SK-N-SH treated with all-trans-retinoic acid at 6 μM for 48 hours (cell line): ENCODE measurements around the gene ESPNL.

Source experiments
- ATAC-seq: fragments of 200-7000 bp; cut with Tn5 transposase; 3 replicates; pipeline ENCODE4 v1.9.1; 2020; ENCODE audit warnings: mild to moderate bottlenecking, moderate library complexity
- ARNTL ChIP-seq: fragments of 450-650 bp; formaldehyde crosslinking; IDR thresholded peaks from 2 replicates; pipeline ENCODE4 v1.5.0; 2020; ENCODE audit warnings: low read depth, mild to moderate bottlenecking, moderate library complexity, borderline replicate concordance
- BACH2 ChIP-seq: fragments of 250-450 bp; sonication (Bioruptor Pico); IDR thresholded peaks from 2 replicates; pipeline ENCODE4 v1.9.0; 2021; ENCODE audit warnings: mild to moderate bottlenecking, borderline replicate concordance
- CSDC2 ChIP-seq: fragments of 250-450 bp; sonication (Bioruptor Pico); IDR thresholded peaks from 2 replicates; pipeline ENCODE4 v1.5.0; 2020; ENCODE audit warnings: mild to moderate bottlenecking, moderate library complexity
- ESRRG ChIP-seq: fragments of 250-450 bp; sonication (Bioruptor Pico); IDR thresholded peaks from 2 replicates; pipeline ENCODE4 v1.6.1; 2021; ENCODE audit warnings: mild to moderate bottlenecking
- ISL1 ChIP-seq: fragments of 250-450 bp; sonication (Bioruptor Pico); IDR thresholded peaks from 2 replicates; pipeline ENCODE4 v2.1.2; 2022; ENCODE audit warnings: mild to moderate bottlenecking, moderate library complexity
- OSR1 ChIP-seq: fragments of 250-450 bp; sonication (Bioruptor Pico); IDR thresholded peaks from 2 replicates; pipeline ENCODE4 v1.8.0; 2022; ENCODE audit warnings: moderate library complexity, mild to moderate bottlenecking, inconsistent platforms
- PPARA ChIP-seq: fragments of 250-450 bp; sonication (Bioruptor Pico); IDR thresholded peaks from 2 replicates; pipeline ENCODE4 v1.5.0; 2020; ENCODE audit warnings: mild to moderate bottlenecking, borderline replicate concordance
- RARB ChIP-seq: fragments of 250-450 bp; sonication (Bioruptor Pico); IDR thresholded peaks from 2 replicates; pipeline ENCODE4 v1.8.0; 2021; ENCODE audit warnings: mild to moderate bottlenecking, moderate library complexity
- SNAI2 ChIP-seq: fragments of 250-450 bp; sonication (Bioruptor Pico); IDR thresholded peaks from 2 replicates; pipeline ENCODE4 v1.5.0; 2020; ENCODE audit warnings: mild to moderate bottlenecking, moderate library complexity
- TCF4 ChIP-seq: fragments of 250-450 bp; sonication (Bioruptor Pico); IDR thresholded peaks from 2 replicates; pipeline ENCODE4 v1.8.0; 2021; ENCODE audit warnings: mild to moderate bottlenecking, moderate library complexity, borderline replicate concordance
- TOX ChIP-seq: fragments of 250-450 bp; sonication (Bioruptor Pico); IDR thresholded peaks from 2 replicates; pipeline ENCODE4 v1.8.0; 2021; ENCODE audit warnings: mild to moderate bottlenecking, moderate library complexity, borderline replicate concordance
- ZFP3 ChIP-seq: fragments of 250-450 bp; sonication (Bioruptor Pico); IDR thresholded peaks from 2 replicates; pipeline ENCODE4 v1.5.0; 2020; ENCODE audit warnings: mild to moderate bottlenecking, moderate library complexity
- ZFP30 ChIP-seq: fragments of 450-650 bp; formaldehyde crosslinking; IDR thresholded peaks from 2 replicates; pipeline ENCODE4 v1.5.0; 2022; ENCODE audit warnings: mild to moderate bottlenecking, moderate library complexity
- ZNF565 ChIP-seq: fragments of 450-650 bp; formaldehyde crosslinking; conservative IDR thresholded peaks from 2 replicates; pipeline ENCODE4 v1.5.0; 2020; ENCODE audit warnings: low read depth, mild to moderate bottlenecking, moderate library complexity
- ZNF70 ChIP-seq: fragments of 450-650 bp; formaldehyde crosslinking; IDR thresholded peaks from 2 replicates; pipeline ENCODE4 v1.5.0; 2020; ENCODE audit warnings: mild to moderate bottlenecking, moderate library complexity
- ZNF8 ChIP-seq: fragments of 450-650 bp; formaldehyde crosslinking; IDR thresholded peaks from 2 replicates; pipeline ENCODE4 v1.5.0; 2020; ENCODE audit warnings: mild to moderate bottlenecking, moderate library complexity
- TF ChIP-seq, protein P1 (sequence below): fragments of 250-450 bp; sonication (Bioruptor Pico); IDR thresholded peaks from 2 replicates; pipeline ENCODE4 v1.8.0; 2021; ENCODE audit warnings: low read depth, mild to moderate bottlenecking, moderate library complexity, borderline replicate concordance
- TF ChIP-seq, protein P2 (sequence below): fragments of 250-450 bp; sonication (Bioruptor Pico); IDR thresholded peaks from 2 replicates; pipeline ENCODE4 v1.5.0; 2020; ENCODE audit warnings: mild to moderate bottlenecking, moderate library complexity
- TF ChIP-seq, protein P3 (sequence below): fragments of 250-450 bp; sonication (Bioruptor Pico); IDR thresholded peaks from 2 replicates; pipeline ENCODE4 v1.8.0; 2020; ENCODE audit warnings: mild to moderate bottlenecking, moderate library complexity, borderline replicate concordance
- TF ChIP-seq, protein P4 (sequence below): fragments of 250-450 bp; sonication (Bioruptor Pico); IDR thresholded peaks from 2 replicates; pipeline ENCODE4 v1.5.1; 2021; ENCODE audit warnings: mild to moderate bottlenecking, moderate library complexity
- TF ChIP-seq, protein P5 (sequence below): fragments of 250-450 bp; sonication (Bioruptor Pico); IDR thresholded peaks from 2 replicates; pipeline ENCODE4 v1.5.1; 2020; ENCODE audit warnings: low read depth, mild to moderate bottlenecking, moderate library complexity

The ESPNL gene

DNA sequence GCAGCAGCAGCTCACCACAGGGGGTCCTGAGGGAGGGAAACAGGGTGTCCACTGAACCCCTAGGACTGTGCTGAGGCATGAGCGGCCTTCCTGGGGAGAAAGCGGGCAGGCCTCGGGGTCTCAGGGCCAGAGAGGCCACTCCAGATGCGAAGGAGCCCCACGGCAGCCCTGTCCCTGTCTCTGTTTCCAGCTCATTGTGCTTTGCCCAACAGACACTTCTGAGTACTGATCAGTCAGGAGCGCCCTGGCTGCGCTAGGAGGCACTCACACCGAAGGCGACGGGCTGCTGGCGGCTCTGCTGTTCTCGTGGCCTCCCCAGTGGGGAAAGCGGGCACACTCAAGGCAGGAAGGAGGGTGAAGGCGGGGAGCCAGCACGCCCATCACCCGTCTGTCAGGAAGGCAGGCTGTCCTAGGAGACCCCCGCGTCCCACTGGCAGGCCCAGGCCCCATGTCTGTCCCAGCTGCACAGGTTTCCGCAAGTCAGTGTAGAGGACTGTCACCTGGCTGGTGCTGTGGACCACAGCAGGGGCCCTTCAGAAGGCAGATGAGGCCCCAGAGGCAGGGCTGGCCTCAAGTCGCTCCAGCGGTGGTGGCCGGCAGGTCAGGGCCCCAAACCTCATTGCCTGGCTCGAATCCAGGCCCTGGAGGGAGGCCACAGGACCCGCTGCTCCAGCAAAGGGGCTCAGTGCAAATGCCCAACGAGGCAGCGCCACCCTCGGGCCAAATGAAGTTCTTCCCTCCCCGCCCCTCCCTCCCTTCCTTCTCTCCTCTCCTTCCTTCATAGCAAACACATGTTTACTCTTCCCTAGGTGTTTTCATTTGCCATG lies 6.8 kb downstream of the ESPNL start (continued):
- no peak for TF ChIP-seq ZNF8
- TF ChIP-seq CSDC2 (CRISPR knock-in tag), result no peak
- TF ChIP-seq OSR1 (CRISPR knock-in tag), result no peak
- TF ChIP-seq BACH2 (CRISPR knock-in tag), result no peak
- TF ChIP-seq ZFP30 (CRISPR knock-in tag), result no peak
- TF ChIP-seq TOX (CRISPR knock-in tag), result no peak
- no peak for TF ChIP-seq SNAI2 (CRISPR knock-in tag)
- TF ChIP-seq PPARA (CRISPR knock-in tag), result no peak

DNA sequence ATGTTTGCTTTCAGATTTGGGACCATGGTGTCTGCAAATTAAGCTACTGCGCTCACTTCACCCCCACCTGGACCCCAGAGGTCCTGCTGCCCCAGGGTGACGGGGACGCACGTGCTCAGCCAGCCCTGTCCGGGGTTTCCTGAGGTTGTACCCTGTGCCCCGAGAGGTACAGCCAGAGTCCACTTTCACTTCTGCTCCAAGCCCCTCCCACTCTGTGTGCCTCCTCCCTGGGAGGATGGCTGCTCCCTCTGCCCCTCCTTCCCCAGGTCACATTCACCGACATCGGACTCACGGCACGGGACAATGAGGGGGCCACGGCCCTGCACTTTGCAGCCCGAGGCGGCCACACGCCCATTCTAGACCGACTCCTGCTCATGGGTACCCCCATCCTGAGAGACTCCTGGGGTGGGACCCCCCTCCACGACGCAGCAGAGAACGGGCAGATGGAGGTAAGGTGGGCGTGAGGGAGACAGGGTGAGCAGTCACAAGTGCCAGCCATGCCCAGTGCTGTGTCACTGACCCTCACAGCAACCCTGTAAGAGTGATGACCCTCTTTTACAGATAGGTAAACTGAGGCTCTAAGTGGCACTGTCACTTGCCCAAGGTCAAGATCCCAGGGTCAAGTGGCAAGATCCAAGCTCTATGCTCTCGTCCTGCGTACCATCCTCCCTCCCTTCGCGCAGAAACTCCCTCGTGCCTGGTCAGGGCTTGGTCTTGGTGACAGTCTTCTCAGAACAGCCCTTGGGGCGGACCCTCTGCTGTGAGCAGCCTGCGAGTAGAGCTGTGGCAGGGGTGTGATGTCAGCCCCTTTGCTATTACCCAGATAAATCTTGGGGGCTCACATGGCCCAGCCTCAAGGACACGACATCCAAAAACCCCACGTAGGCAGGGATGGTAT lies 7.6 kb downstream of the ESPNL start:
- TF ChIP-seq, protein P1, sequence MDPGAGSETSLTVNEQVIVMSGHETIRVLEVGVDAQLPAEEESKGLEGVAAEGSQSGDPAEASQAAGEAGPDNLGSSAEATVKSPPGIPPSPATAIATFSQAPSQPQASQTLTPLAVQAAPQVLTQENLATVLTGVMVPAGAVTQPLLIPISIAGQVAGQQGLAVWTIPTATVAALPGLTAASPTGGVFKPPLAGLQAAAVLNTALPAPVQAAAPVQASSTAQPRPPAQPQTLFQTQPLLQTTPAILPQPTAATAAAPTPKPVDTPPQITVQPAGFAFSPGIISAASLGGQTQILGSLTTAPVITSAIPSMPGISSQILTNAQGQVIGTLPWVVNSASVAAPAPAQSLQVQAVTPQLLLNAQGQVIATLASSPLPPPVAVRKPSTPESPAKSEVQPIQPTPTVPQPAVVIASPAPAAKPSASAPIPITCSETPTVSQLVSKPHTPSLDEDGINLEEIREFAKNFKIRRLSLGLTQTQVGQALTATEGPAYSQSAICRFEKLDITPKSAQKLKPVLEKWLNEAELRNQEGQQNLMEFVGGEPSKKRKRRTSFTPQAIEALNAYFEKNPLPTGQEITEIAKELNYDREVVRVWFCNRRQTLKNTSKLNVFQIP, result no peak
- no peak for TF ChIP-seq ZFP30 (CRISPR knock-in tag)
- TF ChIP-seq, protein P2, sequence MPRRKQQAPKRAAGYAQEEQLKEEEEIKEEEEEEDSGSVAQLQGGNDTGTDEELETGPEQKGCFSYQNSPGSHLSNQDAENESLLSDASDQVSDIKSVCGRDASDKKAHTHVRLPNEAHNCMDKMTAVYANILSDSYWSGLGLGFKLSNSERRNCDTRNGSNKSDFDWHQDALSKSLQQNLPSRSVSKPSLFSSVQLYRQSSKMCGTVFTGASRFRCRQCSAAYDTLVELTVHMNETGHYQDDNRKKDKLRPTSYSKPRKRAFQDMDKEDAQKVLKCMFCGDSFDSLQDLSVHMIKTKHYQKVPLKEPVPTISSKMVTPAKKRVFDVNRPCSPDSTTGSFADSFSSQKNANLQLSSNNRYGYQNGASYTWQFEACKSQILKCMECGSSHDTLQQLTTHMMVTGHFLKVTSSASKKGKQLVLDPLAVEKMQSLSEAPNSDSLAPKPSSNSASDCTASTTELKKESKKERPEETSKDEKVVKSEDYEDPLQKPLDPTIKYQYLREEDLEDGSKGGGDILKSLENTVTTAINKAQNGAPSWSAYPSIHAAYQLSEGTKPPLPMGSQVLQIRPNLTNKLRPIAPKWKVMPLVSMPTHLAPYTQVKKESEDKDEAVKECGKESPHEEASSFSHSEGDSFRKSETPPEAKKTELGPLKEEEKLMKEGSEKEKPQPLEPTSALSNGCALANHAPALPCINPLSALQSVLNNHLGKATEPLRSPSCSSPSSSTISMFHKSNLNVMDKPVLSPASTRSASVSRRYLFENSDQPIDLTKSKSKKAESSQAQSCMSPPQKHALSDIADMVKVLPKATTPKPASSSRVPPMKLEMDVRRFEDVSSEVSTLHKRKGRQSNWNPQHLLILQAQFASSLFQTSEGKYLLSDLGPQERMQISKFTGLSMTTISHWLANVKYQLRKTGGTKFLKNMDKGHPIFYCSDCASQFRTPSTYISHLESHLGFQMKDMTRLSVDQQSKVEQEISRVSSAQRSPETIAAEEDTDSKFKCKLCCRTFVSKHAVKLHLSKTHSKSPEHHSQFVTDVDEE (CRISPR knock-in tag), result no peak
- TF ChIP-seq PPARA (CRISPR knock-in tag), result no peak
- no peak for TF ChIP-seq SNAI2 (CRISPR knock-in tag)
- no peak for TF ChIP-seq OSR1 (CRISPR knock-in tag)
- no peak for TF ChIP-seq CSDC2 (CRISPR knock-in tag)
- no peak for TF ChIP-seq TOX (CRISPR knock-in tag)
- TF ChIP-seq, protein P3, sequence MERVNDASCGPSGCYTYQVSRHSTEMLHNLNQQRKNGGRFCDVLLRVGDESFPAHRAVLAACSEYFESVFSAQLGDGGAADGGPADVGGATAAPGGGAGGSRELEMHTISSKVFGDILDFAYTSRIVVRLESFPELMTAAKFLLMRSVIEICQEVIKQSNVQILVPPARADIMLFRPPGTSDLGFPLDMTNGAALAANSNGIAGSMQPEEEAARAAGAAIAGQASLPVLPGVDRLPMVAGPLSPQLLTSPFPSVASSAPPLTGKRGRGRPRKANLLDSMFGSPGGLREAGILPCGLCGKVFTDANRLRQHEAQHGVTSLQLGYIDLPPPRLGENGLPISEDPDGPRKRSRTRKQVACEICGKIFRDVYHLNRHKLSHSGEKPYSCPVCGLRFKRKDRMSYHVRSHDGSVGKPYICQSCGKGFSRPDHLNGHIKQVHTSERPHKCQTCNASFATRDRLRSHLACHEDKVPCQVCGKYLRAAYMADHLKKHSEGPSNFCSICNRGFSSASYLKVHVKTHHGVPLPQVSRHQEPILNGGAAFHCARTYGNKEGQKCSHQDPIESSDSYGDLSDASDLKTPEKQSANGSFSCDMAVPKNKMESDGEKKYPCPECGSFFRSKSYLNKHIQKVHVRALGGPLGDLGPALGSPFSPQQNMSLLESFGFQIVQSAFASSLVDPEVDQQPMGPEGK (CRISPR knock-in tag), result no peak
- no peak for TF ChIP-seq TCF4 (CRISPR knock-in tag)
- peak; percentile 13; the same call in 1 of the 3 replicates for ATAC-seq

DNA sequence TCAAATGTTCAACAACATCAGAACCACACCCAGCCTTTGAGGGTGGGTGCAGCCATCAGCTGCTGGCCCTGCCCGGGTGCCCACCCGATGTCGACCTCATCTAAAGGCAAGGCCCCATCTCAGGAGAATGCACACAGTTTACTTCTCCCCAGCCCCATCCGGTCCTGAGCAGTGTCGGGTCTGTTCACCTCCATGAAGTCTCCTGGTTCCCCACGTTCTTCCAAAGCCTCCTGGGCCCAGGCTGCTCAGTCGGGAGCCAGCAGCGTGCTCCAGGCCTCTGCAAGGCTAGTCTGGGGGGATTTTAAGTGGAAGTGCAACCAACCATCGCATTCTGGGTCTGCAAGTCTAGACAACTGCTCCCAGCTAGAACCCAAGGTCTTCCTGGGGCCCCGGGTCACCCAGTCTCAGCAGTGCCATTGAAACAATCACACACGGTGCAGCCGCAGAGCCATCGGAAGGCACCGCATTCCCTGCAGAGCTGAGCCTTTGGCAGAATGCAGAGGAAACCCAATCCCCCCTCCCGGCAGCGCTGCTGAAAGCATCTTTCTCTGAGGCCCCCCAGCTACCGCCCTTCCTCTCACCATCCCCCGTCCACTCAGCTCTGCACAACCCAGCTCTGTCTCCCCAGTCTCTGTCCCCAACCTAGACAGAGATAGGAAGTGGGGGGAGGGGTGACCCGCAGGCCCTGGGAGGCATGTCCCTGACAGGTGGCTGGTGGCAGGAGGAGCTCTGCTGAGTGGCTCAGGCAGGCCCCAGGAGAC lies 8.5 kb downstream of the ESPNL start:
- ATAC-seq, result no peak
- TF ChIP-seq RARB (CRISPR knock-in tag), result no peak
- TF ChIP-seq ZNF565 (CRISPR knock-in tag), result no peak
- TF ChIP-seq ISL1 (CRISPR knock-in tag), result no peak
- no peak for TF ChIP-seq ZNF70 (CRISPR knock-in tag)
- no peak for TF ChIP-seq ZFP3
- TF ChIP-seq ESRRG (CRISPR knock-in tag), result no peak
- TF ChIP-seq BACH2 (CRISPR knock-in tag), result no peak
- TF ChIP-seq, protein P4, sequence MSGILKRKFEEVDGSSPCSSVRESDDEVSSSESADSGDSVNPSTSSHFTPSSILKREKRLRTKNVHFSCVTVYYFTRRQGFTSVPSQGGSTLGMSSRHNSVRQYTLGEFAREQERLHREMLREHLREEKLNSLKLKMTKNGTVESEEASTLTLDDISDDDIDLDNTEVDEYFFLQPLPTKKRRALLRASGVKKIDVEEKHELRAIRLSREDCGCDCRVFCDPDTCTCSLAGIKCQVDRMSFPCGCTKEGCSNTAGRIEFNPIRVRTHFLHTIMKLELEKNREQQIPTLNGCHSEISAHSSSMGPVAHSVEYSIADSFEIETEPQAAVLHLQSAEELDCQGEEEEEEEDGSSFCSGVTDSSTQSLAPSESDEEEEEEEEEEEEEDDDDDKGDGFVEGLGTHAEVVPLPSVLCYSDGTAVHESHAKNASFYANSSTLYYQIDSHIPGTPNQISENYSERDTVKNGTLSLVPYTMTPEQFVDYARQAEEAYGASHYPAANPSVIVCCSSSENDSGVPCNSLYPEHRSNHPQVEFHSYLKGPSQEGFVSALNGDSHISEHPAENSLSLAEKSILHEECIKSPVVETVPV (CRISPR knock-in tag), result no peak
- TF ChIP-seq TCF4 (CRISPR knock-in tag), result no peak
- TF ChIP-seq ARNTL (CRISPR knock-in tag), result no peak
- TF ChIP-seq OSR1 (CRISPR knock-in tag), result no peak
- TF ChIP-seq, protein P3 (CRISPR knock-in tag), result no peak
- no peak for TF ChIP-seq TOX (CRISPR knock-in tag)
- TF ChIP-seq CSDC2 (CRISPR knock-in tag), result no peak
- TF ChIP-seq, protein P5, sequence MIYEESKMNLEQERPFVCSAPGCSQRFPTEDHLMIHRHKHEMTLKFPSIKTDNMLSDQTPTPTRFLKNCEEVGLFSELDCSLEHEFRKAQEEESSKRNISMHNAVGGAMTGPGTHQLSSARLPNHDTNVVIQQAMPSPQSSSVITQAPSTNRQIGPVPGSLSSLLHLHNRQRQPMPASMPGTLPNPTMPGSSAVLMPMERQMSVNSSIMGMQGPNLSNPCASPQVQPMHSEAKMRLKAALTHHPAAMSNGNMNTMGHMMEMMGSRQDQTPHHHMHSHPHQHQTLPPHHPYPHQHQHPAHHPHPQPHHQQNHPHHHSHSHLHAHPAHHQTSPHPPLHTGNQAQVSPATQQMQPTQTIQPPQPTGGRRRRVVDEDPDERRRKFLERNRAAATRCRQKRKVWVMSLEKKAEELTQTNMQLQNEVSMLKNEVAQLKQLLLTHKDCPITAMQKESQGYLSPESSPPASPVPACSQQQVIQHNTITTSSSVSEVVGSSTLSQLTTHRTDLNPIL (CRISPR knock-in tag), result no peak
- no peak for TF ChIP-seq ZFP30 (CRISPR knock-in tag)
